Activated T-helper 1 cell treated with anti-CD3 and anti-CD28 coated beads, Interleukin-12 subunit alpha, Interleukin-12 subunit beta, Interleukin-2, Interleukin-4 antibody, amounts not matched to agents 30 ng/mL and 10 ng/mL and 1 ng/mL, durations not matched to agents 14 hours and 24 hours and 36 hours (primary cell): ENCODE data around the gene HHIPL2. TPM values are rescaled to one million over a fixed set of nuclear protein-coding genes. Genes with fewer than 3 reads are reported as not detected.
A peak's percentile ranks its signal among the peaks of the same experiment; 100 is the strongest.

Experiments used
- DNase-seq: peaks from one replicate; pipeline ENCODE4 v3.0.0; 2021; ENCODE audit warnings: low spot score
- H3K27ac Mint-ChIP-seq: one replicate; pipeline ENCODE4 v1.8.0; 2021; ENCODE audit warnings: mild to moderate bottlenecking, mixed read lengths
- H3K27me3 Mint-ChIP-seq: one replicate; pipeline ENCODE4 v1.8.0; 2022; ENCODE audit warnings: mild to moderate bottlenecking, moderate library complexity, mixed read lengths; ENCODE audit not compliant: insufficient read depth
- H3K36me3 Mint-ChIP-seq: one replicate; pipeline ENCODE4 v1.8.0; 2021; ENCODE audit warnings: low read depth, mixed read lengths
- H3K4me1 Mint-ChIP-seq: one replicate; pipeline ENCODE4 v1.8.0; 2021; ENCODE audit warnings: low read depth, mixed read lengths
- H3K4me3 Mint-ChIP-seq: one replicate; pipeline ENCODE4 v1.8.0; 2021; ENCODE audit warnings: mild to moderate bottlenecking, moderate library complexity, mixed read lengths
- H3K9me3 Mint-ChIP-seq: one replicate; pipeline ENCODE4 v1.8.0; 2021; ENCODE audit warnings: mixed read lengths
- intact Hi-C: fragments of 100-400 bp; cut with micrococcal nuclease; formaldehyde crosslinking; loops from one replicate; pipeline ENCODE4 v1.15.1; 2024
- total RNA-seq: library from RNA; stranded (reverse); gene quantifications from 2 replicates; pipeline ENCODE4 v1.2.3, GENCODE V29; 2022

HHIPL2 gene
- total RNA-seq, result 0.16 and 0.91 TPM in 2 replicates

GRCh38 chr1:222547944-222548671 lies at the start of gene HHIPL2:
HHIPL2 (minus strand) TSS chr1:222548104; CDS start chr1:222548044, 60 bp downstream.
- Mint-ChIP-seq H3K27ac (no peak within 1 kb of the TSS), H3K4me1 (no peaks in the 10 kb centered on the region), H3K27me3 (peaks cover 5% of the 10 kb centered on the region), H3K4me3 (no peak within 1 kb of the TSS), H3K9me3 (no peaks in the 10 kb centered on the region), H3K36me3 (no peaks in the 10 kb centered on the region)
- no peak for DNase-seq
- intact Hi-C loops, result no loop called here

GRCh38 chr1:222596696-222597095 lies 48.8 kb upstream of the HHIPL2 start:
- H3K36me3 Mint-ChIP-seq, result peaks cover 1% of the 10 kb centered on the region
- H3K9me3 Mint-ChIP-seq, result no peaks in the 10 kb centered on the region
- peaks cover 10% of the 10 kb centered on the region for H3K27me3 Mint-ChIP-seq
- no peak for DNase-seq
- no peak overlapping the region for H3K27ac Mint-ChIP-seq
- intact Hi-C loops, result no loop called here
- H3K4me3 Mint-ChIP-seq, result no peak overlapping the region
- H3K4me1 Mint-ChIP-seq, result no peaks in the 10 kb centered on the region

GRCh38 chr1:222594789-222595188 lies 46.9 kb upstream of the HHIPL2 start:
- H3K27me3 Mint-ChIP-seq, result peaks cover 8% of the 10 kb centered on the region
- no peak overlapping the region for H3K27ac Mint-ChIP-seq
- peaks cover 6% of the 10 kb centered on the region for H3K36me3 Mint-ChIP-seq
- no peak for DNase-seq
- no peaks in the 10 kb centered on the region for H3K9me3 Mint-ChIP-seq
- H3K4me1 Mint-ChIP-seq, result peaks cover 7% of the 10 kb centered on the region
- no peak overlapping the region for H3K4me3 Mint-ChIP-seq
- intact Hi-C loops, result loop anchor here (5.0 kb wide), 1 partner anchor 882 kb away; no protein-coding TSS in a partner anchor

- peaks cover 6% of the 10 kb centered on the region for H3K27me3 Mint-ChIP-seq
- DNase-seq, result no peak
- no peak overlapping the region for H3K4me3 Mint-ChIP-seq
- intact Hi-C loops, result loop anchor here (5.0 kb wide), 1 partner anchor 880 kb away; no protein-coding TSS in a partner anchor
- H3K9me3 Mint-ChIP-seq, result no peaks in the 10 kb centered on the region
- peaks cover 12% of the 10 kb centered on the region for H3K36me3 Mint-ChIP-seq
- peaks cover 23% of the 10 kb centered on the region for H3K4me1 Mint-ChIP-seq
- no peak overlapping the region for H3K27ac Mint-ChIP-seq
These were observed 44.3 kb upstream of the HHIPL2 start for GRCh38 chr1:222592171-222592570.

GRCh38 chr1:222589462-222590302 lies 41.8 kb upstream of the HHIPL2 start, which contains the start of gene TAF1A:
TAF1A (minus strand) TSS chr1:222589933.
- Mint-ChIP-seq H3K4me1 (peaks cover 37% of the 10 kb centered on the region), H3K36me3 (peaks cover 23% of the 10 kb centered on the region), H3K27me3 (peaks cover 6% of the 10 kb centered on the region), H3K9me3 (no peaks in the 10 kb centered on the region), H3K27ac (peak within 1 kb of the TSS; percentile 88), H3K4me3 (peak within 1 kb of the TSS; percentile 92)
- DNase-seq, result peak; percentile 77
- intact Hi-C loops, result loop anchor here (1.0 to 5.0 kb wide), 7 partner anchors 28 to 1152 kb away; partner anchors contain the start of genes AIDA and BROX

- peaks cover 26% of the 10 kb centered on the region for H3K36me3 Mint-ChIP-seq
These were observed 40.2 kb upstream of the HHIPL2 start for GRCh38 chr1:222588135-222588534.

GRCh38 chr1:222586842-222587241 lies 38.9 kb upstream of the HHIPL2 start:
- no peak for DNase-seq
- H3K9me3 Mint-ChIP-seq, result no peaks in the 10 kb centered on the region
- peaks cover 32% of the 10 kb centered on the region for H3K36me3 Mint-ChIP-seq
- no peak overlapping the region for H3K27ac Mint-ChIP-seq
- peaks cover 3% of the 10 kb centered on the region for H3K27me3 Mint-ChIP-seq
- H3K4me1 Mint-ChIP-seq, result peaks cover 37% of the 10 kb centered on the region
- intact Hi-C loops, result loop anchor here (5.0 kb wide), 1 partner anchor 1150 kb away; no protein-coding TSS in a partner anchor
- H3K4me3 Mint-ChIP-seq, result no peak overlapping the region

More at GRCh38 chr1:222588135-222588534, 40.2 kb upstream of the HHIPL2 start:
- intact Hi-C loops, result loop anchor here (2.0 to 5.0 kb wide), 3 partner anchors 123 to 1151 kb away; partner anchors contain the start of genes AIDA and BROX
- no peaks in the 10 kb centered on the region for H3K9me3 Mint-ChIP-seq
- peak overlapping the region; percentile 45 for H3K4me3 Mint-ChIP-seq
- no peak overlapping the region for H3K27ac Mint-ChIP-seq
- peaks cover 6% of the 10 kb centered on the region for H3K27me3 Mint-ChIP-seq
- H3K4me1 Mint-ChIP-seq, result peaks cover 37% of the 10 kb centered on the region
- no peak for DNase-seq

GRCh38 chr1:222583079-222583478 lies 35.2 kb upstream of the HHIPL2 start:
- no peaks in the 10 kb centered on the region for H3K9me3 Mint-ChIP-seq
- H3K36me3 Mint-ChIP-seq, result peaks cover 31% of the 10 kb centered on the region
- H3K4me3 Mint-ChIP-seq, result no peak overlapping the region
- intact Hi-C loops, result no loop called here
- H3K27ac Mint-ChIP-seq, result no peak overlapping the region
- H3K27me3 Mint-ChIP-seq, result no peaks in the 10 kb centered on the region
- no peak for DNase-seq
- peaks cover 19% of the 10 kb centered on the region for H3K4me1 Mint-ChIP-seq

GRCh38 chr1:222582099-222582774 lies 34.3 kb upstream of the HHIPL2 start:
- H3K36me3 Mint-ChIP-seq, result peaks cover 34% of the 10 kb centered on the region
- H3K27ac Mint-ChIP-seq, result no peak overlapping the region
- no peak for DNase-seq
- peaks cover 15% of the 10 kb centered on the region for H3K4me1 Mint-ChIP-seq
- no peak overlapping the region for H3K4me3 Mint-ChIP-seq
- H3K9me3 Mint-ChIP-seq, result no peaks in the 10 kb centered on the region
- intact Hi-C loops, result no loop called here
- no peaks in the 10 kb centered on the region for H3K27me3 Mint-ChIP-seq

- Mint-ChIP-seq H3K36me3 (peaks cover 44% of the 10 kb centered on the region), H3K4me3 (no peak overlapping the region), H3K4me1 (no peaks in the 10 kb centered on the region), H3K27ac (no peak overlapping the region), H3K27me3 (no peaks in the 10 kb centered on the region), H3K9me3 (no peaks in the 10 kb centered on the region)
- no peak for DNase-seq
- intact Hi-C loops, result no loop called here
These were observed 31.4 kb upstream of the HHIPL2 start for GRCh38 chr1:222579316-222579715.

GRCh38 chr1:222570837-222571236 lies 22.9 kb upstream of the HHIPL2 start:
- peaks cover 8% of the 10 kb centered on the region for H3K9me3 Mint-ChIP-seq
- no peaks in the 10 kb centered on the region for H3K27me3 Mint-ChIP-seq
- H3K4me3 Mint-ChIP-seq, result no peak overlapping the region
- intact Hi-C loops, result no loop called here
- H3K36me3 Mint-ChIP-seq, result peaks cover 48% of the 10 kb centered on the region
- H3K4me1 Mint-ChIP-seq, result no peaks in the 10 kb centered on the region
- DNase-seq, result no peak
- no peak overlapping the region for H3K27ac Mint-ChIP-seq

GRCh38 chr1:222561656-222562055 lies 13.8 kb upstream of the HHIPL2 start:
- Mint-ChIP-seq H3K9me3 (no peaks in the 10 kb centered on the region), H3K27ac (no peak overlapping the region), H3K27me3 (no peaks in the 10 kb centered on the region), H3K4me1 (no peaks in the 10 kb centered on the region), H3K4me3 (no peak overlapping the region), H3K36me3 (peaks cover 22% of the 10 kb centered on the region)
- no peak for DNase-seq
- intact Hi-C loops, result no loop called here
